LoVo (cell line): ENCODE results near the gene POU4F3.

Experiments
- DNase-seq: peaks from one replicate; pipeline ENCODE4 v3.0.0-alpha.2; 2016; ENCODE audit warnings: low spot score

The POU4F3 gene

DNA sequence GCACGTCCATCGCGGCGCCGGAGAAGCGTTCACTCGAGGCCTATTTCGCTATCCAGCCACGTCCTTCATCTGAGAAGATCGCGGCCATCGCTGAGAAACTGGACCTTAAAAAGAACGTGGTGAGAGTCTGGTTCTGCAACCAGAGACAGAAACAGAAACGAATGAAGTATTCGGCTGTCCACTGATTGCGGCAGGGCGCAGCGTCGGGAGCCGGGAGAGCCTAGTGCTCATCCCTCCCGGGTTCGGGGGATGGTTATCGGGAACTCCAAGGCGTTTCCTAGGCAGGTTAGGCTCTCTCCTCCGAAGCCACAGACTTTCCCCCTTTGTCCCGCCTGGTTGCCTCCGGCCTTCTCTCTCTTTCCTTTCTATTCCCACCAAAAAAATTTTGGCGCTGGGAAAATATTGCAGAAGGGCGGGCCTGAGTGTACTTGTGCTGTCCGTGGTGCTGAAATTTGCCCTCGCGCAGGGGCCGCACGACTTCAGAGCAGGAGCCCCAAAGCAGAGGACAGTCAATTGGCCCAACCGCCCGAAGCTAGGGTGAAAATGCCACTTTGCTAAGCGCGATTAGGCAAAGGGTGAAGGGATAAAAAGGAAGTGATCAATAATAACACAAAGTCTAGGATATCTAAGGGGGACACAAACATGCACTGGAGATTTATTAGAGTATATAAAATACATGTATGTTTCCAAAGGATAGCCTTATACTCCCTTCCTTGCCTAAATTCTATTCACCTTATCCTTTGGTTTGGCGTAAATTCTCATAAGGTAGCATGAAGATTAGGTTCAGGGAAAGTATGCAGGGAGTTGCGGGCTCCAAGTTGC is 1.8 kb downstream of the POU4F3 start:
- DNase-seq, result peak; percentile 30

DNA sequence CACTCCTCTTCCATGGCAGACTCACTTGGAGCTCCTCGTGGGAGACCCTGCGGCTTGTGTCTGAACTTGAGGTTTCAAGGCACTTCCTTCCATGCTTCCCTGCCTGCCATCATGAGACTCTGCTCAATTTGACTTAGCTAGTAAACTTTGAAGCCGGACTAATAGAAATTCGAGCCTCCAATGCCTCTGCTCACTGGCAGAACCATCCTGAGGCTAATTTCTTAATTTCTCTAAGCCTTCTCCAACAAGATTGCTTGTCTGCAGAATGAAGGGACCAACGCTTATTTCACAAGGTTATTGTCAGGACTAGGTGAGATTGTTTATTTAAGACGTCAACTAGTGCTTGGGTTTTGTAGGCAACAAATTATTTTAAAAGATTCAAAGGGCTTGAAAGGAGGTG is 3.2 kb downstream of the POU4F3 start:
- no peak for DNase-seq

DNA sequence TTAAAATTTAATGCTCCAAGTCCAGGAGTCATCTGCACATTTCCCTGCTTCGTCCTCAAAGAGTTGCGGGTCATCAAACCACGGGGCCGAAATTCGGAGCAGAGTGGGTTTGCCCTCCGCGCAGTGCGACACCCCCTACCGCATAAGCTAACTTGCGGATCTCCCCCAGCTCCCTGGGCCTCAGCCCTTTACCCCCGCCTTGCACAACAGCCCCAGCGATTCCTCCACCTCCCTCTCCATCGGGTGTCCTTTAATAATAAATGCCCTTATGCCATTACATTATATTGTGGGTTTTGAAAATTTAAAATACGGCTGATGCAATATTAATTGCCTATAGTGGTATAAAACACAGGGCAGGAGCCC is 3.9 kb downstream of the POU4F3 start:
- DNase-seq, result no peak

DNA sequence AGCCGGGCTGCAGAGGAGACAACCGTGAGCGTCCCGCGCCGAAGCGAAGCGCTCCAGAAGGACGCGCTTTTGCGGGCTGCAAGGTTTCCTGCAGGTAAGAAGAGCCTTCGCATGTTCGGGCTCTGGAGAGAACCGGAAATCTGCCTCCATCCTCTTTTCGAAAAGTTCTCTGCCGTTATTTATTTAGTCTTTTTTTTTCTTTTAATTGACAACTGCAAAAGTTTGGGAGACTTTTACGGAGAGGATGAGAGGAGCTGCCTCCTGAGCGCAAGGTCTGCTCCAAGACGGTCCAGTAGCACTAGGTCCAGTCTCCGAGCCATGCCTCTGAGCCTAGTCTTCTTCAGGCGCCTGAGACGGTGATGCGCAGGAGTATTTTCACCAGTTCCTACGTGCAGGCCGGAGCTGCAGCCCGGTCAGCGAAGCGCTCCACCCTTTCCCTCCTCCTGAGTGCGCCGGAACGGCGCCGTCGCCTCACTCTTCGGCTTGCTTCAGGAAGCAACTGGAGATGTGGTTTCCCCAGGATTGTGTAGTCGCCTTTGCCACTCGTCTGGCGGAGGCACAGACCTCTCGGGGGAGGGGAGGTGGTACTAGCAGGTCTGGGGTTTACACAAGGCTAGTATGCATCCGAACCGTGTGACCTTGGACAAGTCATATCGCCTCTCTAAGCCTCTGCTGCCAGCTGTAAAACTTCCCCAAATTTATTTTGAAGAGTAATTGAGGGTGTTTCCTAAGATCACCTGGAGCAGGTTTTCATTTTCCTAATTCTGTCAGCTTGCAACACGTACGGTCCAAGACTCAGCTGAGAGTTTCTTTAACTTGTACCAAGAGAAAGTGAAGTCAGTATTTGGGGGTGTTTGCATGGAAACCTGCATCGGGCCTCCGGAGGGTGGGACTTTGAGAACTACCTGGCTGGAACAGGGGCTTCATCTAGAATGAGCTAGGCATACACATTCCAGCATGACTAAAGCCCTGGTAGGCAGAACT is 4.5 kb downstream of the POU4F3 start:
- DNase-seq, result no peak

DNA sequence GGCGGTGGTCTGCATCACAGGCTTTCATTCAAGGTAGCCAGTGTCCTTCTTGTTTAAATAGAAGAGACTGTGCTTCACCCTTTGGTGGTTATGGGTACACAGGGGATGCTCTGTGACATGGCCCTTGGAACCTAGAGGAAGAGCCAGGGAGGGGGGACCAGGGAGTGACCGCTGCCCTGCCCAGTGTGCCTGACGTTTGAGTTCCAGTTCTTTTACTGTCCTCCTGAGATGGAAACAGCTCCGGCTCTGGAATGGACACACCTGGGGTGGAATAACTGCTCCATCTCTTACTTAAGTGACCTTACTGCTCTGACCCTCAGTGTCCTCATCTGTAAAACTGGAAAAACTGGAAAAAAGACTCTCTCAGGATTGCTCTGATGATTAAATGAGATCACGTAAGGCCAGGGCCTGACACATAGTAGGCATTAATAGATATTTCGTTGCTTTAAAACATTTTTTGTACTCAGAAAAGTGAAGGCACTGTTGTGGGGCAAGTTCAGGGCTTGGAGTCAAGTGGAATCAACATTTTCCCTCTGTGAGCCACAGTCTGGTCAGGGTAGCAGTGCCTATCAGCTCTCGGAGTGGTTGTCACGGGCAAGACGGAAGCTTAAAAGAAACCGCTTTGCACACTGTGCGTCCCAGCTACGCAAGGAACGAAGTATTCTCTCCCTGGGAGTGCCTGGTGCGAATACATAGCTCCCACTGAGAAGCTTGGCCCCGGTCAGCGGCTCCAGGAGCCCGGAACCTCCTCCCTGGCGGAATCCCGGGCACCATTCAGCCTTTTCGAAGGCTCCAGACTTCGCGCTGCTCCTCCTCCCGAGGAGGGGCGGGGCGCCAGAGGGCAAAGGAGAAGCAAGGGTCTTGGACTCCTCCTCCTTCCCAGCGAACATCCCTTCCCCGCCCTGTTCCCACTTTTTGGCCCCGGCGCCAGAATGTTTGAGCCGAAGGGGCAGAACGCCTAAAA is 5.8 kb downstream of the POU4F3 start:
- no peak for DNase-seq

DNA sequence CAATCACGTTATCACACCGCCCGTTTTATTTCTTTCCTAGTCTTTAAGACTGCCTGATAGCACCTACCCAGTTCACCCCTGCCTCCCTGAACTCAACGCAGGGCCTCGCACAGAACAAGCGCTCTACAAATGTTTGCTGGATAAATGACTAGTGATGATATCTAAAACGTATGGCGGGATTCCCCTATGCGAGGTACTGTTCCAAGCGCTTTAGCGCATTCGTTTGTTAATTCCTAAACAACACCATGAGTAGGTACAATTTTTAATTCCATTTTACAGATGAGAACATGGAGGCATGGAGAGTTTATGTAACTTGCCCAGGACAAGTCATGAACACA is 6.6 kb downstream of the POU4F3 start:
- DNase-seq, result no peak

DNA sequence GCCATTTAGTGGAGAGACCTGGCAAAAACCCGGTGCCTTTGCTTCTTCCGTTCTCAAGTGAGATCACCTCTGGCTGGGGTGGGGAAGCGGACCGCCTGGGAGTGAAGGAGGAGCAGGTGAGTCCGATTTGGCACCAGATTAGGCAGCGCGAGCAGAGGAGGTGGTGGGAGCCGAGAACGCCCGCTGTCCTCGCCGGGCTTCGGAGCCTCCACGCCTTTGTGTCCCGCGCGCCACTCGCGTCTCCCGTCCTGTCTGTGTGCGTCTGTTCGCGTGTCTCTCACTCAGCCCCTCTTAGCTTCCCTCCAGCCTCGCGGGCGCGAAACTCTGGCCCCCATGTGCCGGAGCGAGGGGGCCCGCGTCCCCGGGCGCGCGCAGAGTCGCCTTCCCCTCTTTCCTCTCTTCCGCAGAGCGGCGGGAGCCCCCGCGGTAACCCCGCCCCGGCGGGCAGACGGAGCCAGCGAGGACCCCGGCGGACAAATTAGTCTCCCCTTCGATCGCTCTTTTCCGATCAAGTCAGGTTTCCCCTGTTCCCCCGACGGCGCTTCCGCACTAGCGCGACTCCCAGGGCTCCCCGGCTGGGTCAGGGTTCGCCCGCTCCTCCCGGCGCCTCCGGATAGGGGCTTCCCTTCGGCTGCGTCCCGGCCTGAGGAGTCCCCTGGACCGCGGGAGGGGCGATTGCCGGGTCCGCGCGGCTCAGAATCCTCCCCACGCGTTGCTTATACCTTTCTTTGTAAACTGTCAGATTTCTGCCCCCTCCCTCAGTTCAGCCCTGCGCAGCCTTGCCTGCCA is 7.1 kb downstream of the POU4F3 start:
- no peak for DNase-seq

DNA sequence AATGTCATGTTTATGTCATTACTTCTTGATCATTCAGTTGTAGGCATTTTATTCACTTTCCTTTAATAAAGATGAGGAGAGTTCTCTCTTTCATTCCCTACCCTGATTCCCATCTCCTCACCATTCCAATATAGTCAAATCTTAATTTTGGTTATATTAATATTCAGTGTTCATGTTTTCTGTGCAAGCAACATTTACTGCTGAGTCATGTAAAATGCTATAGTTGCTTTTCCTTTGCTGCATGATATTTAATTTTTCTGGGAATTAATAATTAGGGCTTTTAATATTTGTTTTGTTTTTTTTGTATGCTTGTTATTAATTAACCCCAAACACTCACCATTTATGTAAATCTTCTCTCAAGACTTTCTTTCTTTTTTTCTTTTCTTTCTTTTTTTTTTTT is 18.5 kb downstream of the POU4F3 start:
- no peak for DNase-seq

DNA sequence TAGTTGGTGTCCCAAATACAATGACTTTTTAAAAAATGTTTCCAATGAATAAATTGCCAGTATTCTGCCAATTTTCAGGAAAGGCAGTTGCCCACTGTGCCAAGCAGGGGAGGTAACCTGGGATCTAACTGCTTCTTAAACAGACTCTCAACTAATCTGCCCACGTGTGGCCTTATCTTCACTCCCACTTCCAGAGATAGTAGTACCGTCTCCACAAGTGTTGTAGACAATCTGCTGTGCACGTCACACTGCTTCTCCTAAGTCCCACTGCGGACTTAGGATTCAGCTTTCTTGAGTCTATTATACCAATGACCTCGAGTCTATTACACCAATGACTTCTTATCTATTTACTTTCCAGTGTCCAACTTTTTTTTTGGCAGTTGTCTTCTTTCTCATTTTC is 21.2 kb downstream of the POU4F3 start:
- DNase-seq, result no peak

DNA sequence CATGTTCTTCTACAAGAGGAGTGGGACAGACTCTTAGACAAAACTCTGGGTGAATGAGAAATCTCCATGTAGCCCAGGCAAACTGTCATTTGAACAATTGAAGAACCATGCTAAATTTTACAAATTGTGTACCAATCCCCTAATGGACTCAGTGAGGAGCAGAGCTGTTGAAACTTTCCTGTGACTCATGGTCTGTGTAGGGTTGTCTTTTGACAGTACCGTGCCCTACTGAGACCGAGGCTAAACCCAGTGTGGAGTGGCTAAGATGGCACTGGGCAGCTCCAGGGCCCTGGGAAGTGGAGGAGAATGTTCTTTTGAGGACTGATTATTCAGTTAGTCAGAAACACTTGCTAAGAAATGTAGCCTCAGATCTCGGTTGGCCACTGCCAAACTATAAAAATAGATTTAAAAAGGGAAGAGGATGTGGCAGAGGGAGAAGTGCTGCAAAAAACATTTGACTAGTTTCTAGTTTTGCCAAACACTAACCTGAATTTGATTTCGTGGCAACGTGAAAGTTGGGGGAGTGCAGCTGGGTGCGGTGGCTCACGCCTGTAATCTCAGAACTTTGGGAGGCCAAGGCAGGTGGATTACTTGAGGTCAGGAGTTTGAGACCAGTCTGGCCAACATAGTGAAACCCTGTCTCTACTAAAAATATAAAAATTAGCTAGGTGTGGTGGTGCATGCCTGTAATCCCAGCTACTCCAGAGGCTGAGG is 24.7 kb downstream of the POU4F3 start:
- no peak for DNase-seq

DNA sequence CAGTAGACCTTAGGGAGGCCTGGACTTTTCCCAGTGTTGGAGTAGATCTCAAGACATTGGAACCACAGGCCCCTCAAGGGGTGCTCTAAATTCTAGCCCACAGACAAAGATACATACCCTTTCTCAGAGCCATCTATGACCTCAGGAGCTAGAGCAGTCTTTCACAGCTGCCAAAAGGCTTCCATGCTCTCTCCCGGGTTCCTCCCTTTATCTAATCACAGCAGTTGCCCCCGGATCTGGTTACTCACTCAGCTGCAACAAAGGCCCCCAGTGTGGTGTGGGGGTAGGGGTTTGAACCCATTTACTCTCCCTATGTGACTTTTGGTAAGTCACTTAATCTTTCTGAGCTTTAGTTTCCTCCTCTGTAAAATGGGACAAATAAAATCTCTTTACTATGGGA is 27.0 kb downstream of the POU4F3 start:
- DNase-seq, result no peak

DNA sequence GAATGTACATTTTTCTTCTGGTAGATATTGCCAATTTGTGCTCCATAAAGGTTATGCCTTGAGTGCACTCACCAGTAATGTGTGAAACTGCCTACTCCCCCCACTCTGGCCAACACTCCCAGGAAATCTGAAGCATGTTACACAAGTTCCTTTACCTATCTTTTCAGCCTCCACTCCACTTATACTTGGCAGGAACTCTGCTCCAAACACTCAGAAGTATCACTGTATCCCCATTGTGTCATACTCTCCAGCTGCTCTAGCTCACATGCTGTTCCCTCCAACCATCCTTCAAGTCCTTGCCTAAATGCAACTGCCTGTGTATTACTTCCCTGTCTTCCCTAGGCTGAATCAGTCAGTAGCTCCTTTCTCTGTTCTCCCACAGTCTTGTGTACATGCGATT is 28.3 kb downstream of the POU4F3 start:
- DNase-seq, result no peak

DNA sequence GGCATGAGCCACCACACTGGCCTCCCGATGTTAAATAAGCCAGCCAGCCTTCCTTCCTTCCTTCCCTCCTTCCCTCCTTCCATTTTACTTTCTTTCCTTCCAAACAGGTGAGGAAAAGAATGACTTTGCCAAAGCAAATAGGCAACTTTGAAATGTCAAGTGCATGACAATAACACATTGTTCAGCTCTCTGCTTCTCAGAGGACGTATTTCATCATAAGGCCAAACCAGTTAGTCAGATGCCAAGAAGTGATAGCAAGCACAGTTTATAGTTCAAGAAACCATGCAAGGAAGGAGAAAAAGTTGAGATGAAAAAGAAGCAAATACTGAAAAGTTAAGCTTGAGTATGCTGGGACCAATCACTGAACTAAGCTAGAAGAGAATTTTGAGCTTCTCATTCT is 29.5 kb downstream of the POU4F3 start:
- DNase-seq, result no peak

DNA sequence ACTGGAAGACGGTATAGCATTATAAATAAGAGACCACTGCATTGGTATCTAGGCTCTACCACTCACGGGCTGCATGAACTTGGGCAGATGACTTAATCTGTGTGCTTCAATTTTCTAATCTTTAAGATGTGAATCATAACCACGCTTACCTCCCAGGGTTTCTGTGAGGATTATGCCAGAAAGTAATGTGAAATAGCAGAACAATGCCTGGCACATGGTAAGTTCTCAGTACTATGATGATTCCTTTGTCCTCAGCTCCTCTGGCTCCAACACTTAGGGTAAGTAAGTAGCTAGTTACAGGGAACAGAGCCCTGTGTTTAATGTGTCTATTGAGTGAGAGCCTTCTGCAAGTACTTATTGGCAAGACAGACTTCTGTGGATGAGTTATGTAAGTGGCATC is 31.1 kb downstream of the POU4F3 start:
- peak; percentile 4 for DNase-seq

DNA sequence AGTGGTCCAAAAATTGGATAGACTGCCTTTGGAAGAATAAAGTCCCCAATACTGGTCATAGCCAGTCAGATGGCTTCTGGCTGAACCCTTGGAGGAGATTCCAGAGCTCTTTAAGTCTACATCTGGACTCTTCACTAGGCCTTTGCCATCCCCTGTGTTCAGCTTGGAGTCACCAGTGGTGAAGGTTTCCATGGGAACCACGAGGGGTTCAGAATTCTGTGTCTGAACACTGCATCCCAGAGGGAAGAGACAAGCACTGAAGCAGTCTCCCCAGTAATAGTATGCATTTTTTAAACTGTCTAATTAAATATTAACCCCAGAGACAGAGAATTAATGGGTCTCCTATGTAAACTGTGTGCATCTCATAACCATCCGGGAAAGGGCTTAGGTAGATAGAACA is 38.2 kb downstream of the POU4F3 start:
- DNase-seq, result no peak

DNA sequence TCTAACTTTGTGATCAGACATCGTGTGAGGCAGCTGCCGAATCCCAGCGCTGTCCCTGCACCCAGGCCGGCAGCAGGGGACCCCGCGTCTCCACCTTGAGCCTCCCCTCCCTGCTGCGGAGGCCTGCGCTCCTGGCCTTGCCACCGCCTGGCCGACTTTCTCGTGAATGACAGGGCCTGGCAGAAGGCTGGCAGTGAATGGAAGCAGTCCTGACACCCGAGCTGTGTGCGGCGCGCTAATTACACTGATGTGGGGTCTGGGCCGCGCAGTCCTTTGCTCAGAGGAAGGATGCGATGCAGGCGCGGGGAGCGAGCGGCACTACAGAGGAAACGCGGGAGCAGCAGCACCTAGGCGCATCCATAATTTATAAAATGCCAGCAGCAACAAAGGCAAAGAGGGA is 40.3 kb downstream of the POU4F3 start:
- no peak for DNase-seq

DNA sequence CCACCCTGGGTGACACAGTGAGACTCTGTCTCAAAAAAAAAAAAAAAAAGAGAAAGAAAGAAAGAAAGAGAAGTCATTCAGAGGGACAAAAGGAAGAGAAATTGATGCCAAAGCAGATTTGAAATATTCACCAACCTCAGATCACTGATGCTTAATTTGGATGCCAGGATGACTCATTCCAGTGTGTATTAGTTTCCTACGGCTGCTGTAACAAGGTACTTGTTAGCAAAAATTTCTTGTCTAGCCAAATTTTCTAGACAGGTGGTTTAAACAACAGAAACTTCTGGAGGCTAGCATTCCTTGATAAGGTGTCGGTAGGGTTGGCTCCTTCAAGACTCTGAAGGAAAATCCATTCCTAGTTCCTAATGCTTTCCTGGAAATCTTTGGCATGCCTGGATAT is 42.1 kb downstream of the POU4F3 start:
- DNase-seq, result no peak

DNA sequence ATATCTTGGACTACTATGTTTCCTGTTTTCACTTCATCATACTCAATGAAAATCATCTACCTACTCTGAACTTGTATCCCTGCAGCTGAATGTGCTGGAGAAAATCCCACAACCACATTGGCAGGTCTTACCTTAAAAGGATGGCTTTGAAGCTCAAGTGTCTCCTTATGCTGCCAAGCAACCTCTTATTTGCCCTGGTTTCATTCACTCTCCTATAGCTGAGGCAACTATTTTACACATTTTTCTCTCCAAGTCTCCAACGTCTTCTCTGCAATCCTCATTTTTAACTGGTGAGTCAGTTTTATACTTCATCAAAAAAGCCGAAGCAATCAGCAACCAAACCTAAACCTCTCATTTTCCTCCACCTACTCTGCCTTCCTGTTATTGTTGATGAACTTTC is 49.7 kb downstream of the POU4F3 start:
- no peak for DNase-seq

DNA sequence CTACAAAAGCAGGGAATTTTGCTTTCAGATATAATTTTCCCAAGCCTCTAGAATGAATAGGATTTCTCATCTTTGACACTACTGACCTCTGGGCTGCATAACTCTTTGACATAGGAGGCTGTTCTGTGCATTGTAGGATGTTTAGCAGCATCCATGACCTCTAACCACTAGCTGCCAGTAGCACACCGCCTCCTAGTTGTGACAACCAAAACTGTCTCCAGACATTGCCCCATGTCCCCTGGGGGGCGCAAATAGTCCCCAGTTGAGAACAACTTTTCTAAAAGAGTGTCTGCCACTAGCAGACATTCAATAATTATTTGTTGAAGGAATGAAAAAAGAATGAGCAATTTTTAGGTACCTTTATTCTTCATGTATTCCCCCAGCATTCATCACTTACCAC is 51.8 kb downstream of the POU4F3 start:
- DNase-seq, result no peak
